ES-I3 (cell line): ENCODE measurements around the gene EFCAB14.
"Not testable (repeated sequence)": the region's sequence is repeated elsewhere in the genome, so short reads cannot be mapped to it uniquely, and the experiment has no call there.

Experiments
- H3K36me3 ChIP-seq: 2 replicates; pipeline ENCODE4 v1.6.1; 2013; ENCODE audit warnings: mild to moderate bottlenecking, low read length, control low read depth, moderate library complexity; ENCODE audit not compliant: insufficient read depth
- H3K4me1 ChIP-seq: 2 replicates; pipeline ENCODE4 v1.6.1; 2013; ENCODE audit warnings: mild to moderate bottlenecking, control low read depth, low read length; ENCODE audit not compliant: insufficient read depth
- H3K9ac ChIP-seq: 2 replicates; pipeline ENCODE4 v1.6.1; 2013; ENCODE audit warnings: low read depth, mild to moderate bottlenecking, low read length, moderate library complexity
- H3K9me3 ChIP-seq: 2 replicates; pipeline ENCODE4 v1.6.1; 2013; ENCODE audit warnings: mild to moderate bottlenecking, low read length, moderate library complexity; ENCODE audit not compliant: control insufficient read depth, insufficient read depth

Gene EFCAB14

DNA sequence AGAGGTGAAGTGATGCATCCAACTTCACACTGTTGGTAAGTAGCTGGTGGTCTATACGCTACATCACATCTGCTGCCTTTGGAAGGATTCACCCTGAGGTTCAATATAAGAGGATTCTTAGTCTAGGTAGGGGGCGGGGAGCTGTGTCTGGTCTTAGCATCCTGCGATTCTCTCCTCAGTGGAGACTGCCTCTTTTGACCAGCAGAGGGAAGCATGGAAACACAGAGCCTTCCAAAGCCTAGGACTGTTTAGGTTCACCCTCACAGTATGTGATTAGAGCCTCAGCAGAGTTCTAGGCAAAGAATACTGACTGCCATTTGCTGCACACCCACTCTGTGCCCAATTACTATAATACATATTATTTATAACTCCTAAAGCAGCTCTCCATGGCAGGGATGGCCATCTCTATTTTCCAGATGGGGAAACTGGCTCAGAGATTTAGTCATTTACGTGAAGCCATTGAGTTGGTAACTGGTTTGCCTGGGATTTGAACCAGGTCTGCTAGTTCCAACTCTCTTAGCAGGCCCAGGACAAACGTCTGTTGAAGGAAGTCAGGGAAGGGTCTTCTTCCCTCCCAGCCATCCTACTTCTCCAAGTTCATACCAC, 28.9 kb upstream of the EFCAB14 start:
- H3K36me3 ChIP-seq = no peaks in the 10 kb centered on the region
- H3K9me3 ChIP-seq = no peaks in the 10 kb centered on the region

DNA sequence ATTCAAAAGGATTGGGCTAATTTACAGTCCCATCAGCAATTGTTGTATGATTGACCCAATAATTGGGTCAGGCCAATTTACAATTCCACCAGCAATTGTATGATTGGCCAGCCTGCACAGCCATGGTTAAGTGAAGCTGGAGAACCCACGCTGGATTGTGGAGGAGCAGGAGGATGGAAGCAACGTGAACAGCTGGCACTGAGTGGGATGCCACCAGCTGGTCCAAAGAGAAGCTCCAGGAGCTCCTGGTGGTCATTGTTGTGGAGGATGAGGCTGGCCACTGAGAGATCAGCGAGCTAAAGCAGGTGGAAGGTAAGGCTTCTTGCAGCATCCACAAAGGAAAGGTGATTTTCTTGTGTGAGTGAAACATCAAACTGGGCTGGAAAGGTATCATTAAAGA, 23.2 kb upstream of the EFCAB14 start:
- no peaks in the 10 kb centered on the region for H3K36me3 ChIP-seq
- H3K9ac ChIP-seq = no peak overlapping the region
- no peaks in the 10 kb centered on the region for H3K4me1 ChIP-seq
- H3K9me3 ChIP-seq = no peaks in the 10 kb centered on the region

More for the DNA sequence above, 28.9 kb upstream of the EFCAB14 start:
- Histone ChIP-seq H3K4me1 (no peaks in the 10 kb centered on the region), H3K9ac (no peak overlapping the region)

DNA sequence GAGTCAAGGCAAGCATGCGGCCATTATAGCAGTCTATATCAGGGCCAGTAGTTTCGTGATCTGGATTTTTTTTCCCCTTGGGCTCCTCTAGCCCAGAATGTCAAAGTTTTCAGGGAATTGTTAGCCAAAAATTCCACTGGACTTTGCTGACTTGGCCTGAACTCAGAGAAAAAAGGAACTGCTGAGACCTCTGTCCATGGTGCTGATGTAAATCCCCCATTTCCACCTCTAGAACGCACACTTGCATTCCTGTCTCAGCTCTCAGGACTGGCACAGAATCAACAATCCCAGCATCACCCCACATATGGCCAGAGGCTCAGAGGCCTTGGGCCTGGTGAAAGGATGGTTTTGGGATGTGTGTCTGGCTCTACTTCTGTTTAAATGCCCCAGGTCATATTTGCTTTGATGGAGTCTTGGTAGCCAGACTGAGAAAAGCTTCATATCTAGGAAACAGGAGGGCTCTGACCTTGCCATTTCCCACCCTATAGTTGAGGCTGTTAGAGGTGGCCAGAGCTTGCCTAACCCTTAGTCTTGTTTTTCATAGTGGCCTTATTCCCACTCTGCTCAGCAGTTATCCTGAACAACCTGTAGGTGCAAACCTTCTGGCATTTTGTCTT, 16.9 kb upstream of the EFCAB14 start:
- no peaks in the 10 kb centered on the region for H3K4me1 ChIP-seq
- H3K36me3 ChIP-seq = no peaks in the 10 kb centered on the region
- no peak overlapping the region for H3K9ac ChIP-seq
- H3K9me3 ChIP-seq = no peaks in the 10 kb centered on the region

DNA sequence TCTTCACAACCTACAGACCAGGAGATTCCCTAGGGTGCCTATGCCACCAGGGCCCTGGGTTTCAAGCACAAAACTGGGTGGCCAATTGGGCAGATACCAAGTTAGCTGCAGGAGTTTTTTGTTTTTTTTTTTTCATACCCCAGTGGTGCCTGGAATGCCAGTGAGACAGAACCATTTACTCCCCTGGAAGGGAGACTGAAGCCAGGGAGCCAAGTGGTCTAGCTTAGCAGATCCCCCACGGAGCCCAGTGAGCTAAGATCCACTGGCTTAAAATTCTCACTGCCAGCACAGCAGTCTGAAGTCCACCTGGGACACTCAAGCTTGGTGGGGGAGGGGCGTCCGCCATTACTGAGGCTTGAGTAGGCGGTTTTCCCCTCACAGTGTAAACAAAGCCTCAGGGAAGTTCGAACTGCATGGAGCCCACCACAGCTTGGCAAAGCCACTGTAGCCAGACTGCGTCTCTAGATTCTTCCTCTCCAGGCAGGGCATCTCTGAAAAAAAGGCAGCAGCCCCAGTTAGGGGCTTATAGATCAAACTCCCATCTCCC, 9.5 kb upstream of the EFCAB14 start:
- H3K9me3 ChIP-seq = not testable (repeated sequence)

DNA sequence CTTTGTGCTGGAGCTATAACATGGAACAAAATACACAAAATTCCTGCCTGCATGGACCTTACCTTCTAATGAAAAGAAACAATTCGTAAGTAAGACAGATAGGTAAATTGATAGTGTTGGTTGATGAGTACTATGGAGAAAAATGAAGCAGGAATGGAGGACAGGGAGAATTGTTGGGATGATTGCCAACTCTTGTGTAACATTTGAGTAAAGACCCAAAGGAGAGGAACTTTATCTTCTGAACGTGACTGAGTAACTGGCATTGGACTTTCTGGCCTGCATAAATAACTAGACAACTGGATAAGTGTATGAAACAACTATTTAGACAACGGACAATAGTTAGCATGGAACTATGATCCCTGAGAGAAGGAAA, 6.8 kb upstream of the EFCAB14 start:
- peaks cover 5% of the 10 kb centered on the region; the same call in 1 of the 2 replicates for H3K4me1 ChIP-seq
- 0 out of 2 replicates have a peak, but pooled peaks cover 3% of the 10 kb centered on the region for H3K9me3 ChIP-seq
- H3K36me3 ChIP-seq = no peaks in the 10 kb centered on the region
- H3K9ac ChIP-seq = no peak overlapping the region

More for the DNA sequence above, 9.5 kb upstream of the EFCAB14 start:
- not testable (repeated sequence) for H3K4me1 ChIP-seq, H3K36me3 ChIP-seq, H3K9ac ChIP-seq

DNA sequence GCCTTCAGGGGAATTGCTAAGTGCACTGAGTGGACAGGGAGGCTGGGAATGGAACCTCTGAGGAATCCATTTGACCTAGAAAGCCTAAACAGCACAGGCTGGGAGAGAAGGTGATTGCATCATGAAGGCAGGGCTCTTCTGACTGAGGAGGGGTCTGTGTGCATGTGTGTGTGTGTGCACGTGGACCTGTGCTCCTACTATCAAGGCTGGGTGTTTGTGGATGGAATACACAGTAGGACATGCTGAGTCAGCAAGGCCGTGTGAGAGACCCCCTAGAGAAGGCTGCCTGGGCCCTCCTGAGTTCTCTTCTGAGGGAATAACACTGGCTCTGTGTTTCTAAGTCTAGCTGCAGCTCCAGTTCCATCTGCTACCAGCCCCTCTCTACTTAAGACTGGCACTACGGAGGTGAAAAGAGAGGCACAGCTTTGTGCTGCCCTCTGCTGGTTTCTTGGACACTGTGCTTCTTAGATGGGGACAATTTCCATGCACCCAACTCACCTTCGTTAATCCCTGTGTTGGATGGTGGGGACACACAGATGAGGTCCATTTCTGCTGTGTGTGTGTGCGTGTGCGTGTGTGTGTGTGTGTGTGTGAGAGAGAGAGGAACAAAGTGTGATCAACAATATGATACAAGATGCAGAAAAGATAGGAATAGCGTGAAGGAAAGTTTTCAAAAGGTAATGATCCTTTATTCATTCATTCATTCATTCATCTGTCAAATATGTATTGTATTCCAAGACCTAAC, 6.2 kb upstream of the EFCAB14 start:
- Histone ChIP-seq H3K9me3 (0 out of 2 replicates have a peak, but pooled peaks cover 3% of the 10 kb centered on the region), H3K9ac (no peak overlapping the region), H3K36me3 (no peaks in the 10 kb centered on the region), H3K4me1 (peaks cover 5% of the 10 kb centered on the region; the same call in 1 of the 2 replicates)

DNA sequence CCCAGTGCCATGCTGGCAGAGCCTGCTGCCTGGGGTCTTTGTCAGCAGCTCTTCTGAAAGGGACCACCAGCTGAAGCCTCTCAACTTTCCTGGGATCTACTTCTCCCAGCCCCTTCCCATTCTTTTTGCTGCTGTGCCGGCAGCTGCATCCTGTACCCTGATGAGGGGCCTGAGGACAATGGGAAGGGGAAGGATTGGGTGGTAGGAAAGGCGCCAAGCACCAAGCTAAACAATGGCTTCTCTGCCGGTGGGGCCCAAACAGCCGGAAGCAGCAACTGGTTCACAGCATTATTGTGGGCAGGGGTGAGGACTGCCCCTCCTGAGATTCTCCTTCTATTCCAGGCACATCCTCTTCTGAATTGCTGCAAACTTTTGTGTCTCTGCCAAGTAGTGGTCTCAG, 5.0 kb upstream of the EFCAB14 start:
- Histone ChIP-seq H3K9ac (no peak overlapping the region), H3K9me3 (0 out of 2 replicates have a peak, but pooled peaks cover 3% of the 10 kb centered on the region), H3K4me1 (peaks cover 10% of the 10 kb centered on the region; the same call in 1 of the 2 replicates), H3K36me3 (no peaks in the 10 kb centered on the region)

DNA sequence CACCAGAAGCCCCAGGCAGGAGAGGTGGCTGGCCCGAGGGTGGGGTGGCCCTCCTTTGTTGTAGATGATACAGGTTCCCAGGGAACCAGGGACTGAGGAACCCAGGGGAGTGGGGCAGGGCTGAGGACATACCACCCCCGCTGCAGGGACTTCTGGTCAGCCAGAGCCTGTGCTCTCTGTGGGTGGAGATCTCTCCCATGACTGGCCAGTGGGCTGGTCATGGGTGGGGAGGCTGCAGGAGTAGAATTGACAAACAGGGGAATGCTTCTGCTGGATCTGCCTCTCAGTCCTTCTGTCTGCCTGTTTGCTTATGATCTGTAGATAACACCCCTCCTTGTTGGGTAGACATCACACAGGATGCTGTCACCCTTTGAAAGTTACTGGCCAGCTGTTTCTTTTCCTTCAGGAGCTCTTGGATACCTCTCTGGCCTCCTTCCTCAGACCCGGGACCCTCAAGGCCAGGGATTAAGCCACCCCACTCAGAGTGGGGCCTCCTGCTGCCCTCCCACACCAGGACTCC, 2.8 kb upstream of the EFCAB14 start:
- no peak overlapping the region for H3K9ac ChIP-seq
- H3K4me1 ChIP-seq = peaks cover 17% of the 10 kb centered on the region
- 0 out of 2 replicates have a peak, but pooled peaks cover 3% of the 10 kb centered on the region for H3K9me3 ChIP-seq
- H3K36me3 ChIP-seq = 0 out of 2 replicates have a peak, but pooled peaks cover 3% of the 10 kb centered on the region

DNA sequence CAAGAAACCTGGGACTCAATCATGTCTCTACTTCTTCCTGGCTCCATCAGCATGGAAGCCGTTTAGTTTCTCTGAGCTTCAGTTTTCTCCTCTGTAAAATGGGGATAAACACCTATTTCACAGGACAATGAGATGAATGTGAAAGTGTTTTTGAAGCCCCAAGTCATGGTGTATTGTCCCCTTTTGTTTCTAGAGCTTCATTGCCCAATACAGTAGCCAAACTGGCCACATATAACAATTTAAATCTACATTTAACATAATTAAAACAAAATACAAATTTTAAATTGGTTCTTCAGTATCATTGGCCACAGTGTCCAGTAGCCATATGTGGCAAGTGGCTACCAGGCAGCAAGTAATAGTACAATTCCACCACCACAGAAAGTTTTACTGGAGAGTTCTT, 2.3 kb upstream of the EFCAB14 start:
- H3K9ac ChIP-seq = no peak overlapping the region
- H3K4me1 ChIP-seq = peaks cover 17% of the 10 kb centered on the region
- peaks cover 6% of the 10 kb centered on the region; the same call in 1 of the 2 replicates for H3K36me3 ChIP-seq
- no peaks in the 10 kb centered on the region for H3K9me3 ChIP-seq

DNA sequence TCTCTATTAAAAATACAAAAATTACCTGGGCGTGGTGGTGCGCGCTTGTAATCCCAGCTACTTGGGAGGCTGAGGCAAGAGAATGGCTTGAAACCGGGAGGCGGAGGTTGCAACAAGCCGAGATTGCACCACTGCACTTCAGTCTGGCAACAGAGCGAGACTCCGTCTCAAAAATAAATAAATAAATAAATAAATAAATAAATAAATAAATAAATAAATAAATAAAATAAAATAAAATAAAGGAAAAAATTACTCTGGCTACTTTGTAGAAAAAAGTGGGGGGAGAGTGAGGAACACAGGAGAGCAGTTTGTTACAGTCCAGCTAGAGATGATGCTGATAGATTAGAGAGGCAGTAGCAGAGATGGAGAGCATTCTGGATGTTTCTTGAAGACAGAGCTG, 1.4 kb upstream of the EFCAB14 start:
- H3K4me1 ChIP-seq = peaks cover 17% of the 10 kb centered on the region
- H3K9me3 ChIP-seq = not testable (repeated sequence)

DNA sequence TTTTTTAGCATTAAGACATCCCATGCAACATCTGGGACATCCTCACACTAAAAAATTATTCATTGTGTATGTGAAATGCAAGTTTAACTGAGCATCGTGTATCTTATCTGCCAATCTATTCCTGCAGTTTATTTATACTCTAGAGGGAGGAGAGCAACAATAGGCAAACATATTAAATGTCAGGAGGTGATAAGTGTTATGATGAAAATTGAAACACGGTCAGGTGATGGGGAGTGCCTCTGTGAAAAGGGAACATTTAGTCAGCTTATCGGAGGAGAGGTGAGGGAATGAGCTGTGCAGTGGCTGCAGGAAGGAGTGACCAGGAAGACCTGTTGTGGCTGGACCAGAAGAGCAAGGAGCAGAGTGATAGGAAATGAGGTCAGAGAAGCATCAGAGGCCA, 775 bp upstream of the EFCAB14 start:
- Histone ChIP-seq H3K9ac (peak overlapping the region; percentile 41; the same call in 1 of the 2 replicates), H3K4me1 (peaks cover 13% of the 10 kb centered on the region)

More for the DNA sequence above, 1.4 kb upstream of the EFCAB14 start:
- not testable (repeated sequence) for H3K36me3 ChIP-seq, H3K9ac ChIP-seq

DNA sequence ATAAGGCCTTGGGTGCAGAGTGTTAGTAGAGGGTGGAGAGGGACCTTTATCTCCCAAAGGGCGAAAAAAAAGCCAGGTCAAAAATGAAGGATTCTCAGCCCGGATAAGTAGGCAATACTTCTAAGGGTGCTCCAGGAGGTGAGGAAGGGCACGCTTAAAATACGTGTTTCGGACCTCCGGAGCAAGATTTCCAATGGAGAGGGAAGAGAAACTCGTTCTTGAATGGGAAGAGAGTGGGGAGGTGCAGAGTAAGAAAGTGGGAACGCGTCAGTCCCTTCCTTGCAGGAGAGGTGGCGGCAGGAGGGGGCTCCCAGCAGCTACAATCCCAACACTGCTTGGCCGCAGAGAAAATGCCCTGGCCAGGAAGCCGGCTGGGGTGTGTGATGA, 581 bp downstream of the EFCAB14 start:
- peaks cover 10% of the 10 kb centered on the region; the same call in 1 of the 2 replicates for H3K36me3 ChIP-seq
- no peaks in the 10 kb centered on the region for H3K9me3 ChIP-seq
- peaks cover 12% of the 10 kb centered on the region; the same call in 1 of the 2 replicates for H3K4me1 ChIP-seq
- H3K9ac ChIP-seq = peak overlapping the region; percentile 65

More for the DNA sequence above, 775 bp upstream of the EFCAB14 start:
- H3K9me3 ChIP-seq = no peaks in the 10 kb centered on the region
- peaks cover 6% of the 10 kb centered on the region; the same call in 1 of the 2 replicates for H3K36me3 ChIP-seq

DNA sequence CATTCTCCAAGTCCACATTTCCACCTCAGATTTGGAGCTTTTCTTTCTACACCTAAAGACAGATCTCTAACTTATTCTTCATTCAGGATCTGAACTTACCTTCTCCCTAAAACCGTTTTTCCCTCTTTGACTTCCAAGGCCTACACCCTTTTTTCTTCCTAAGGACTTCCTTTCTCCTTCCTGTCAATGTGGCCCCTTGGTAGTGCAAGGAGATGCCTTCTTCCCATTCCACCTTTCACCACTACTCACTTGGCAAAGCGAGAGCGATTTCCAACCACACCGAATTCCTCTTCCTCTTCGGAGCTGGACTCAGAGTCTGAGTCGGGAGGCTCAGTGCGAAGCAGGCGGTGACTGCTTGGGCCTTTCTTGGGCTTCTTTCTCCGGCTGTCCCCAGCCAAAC, 1.3 kb downstream of the EFCAB14 start:
- Histone ChIP-seq H3K4me1 (peaks cover 12% of the 10 kb centered on the region; the same call in 1 of the 2 replicates), H3K9ac (peak overlapping the region; percentile 65), H3K9me3 (no peaks in the 10 kb centered on the region), H3K36me3 (peaks cover 10% of the 10 kb centered on the region)

DNA sequence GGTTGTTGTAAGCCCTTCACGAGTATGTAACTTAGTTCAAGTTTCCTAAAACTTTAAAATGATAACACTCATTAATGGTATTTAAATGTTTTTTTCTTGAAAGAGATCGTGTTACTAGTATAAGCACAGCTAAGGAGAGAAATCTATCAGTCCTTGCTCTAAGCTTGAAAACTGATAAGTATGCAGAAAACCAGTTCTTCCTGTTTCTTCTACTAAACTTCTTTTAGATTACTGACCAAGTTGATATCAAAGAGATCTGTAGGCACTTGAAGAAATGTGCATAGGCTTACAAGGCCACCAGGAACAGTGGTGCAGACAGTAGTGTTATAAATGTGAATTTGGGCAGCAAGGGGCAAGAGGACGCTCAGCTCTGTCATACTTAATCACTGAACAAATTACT, 3.9 kb downstream of the EFCAB14 start:
- Histone ChIP-seq H3K36me3 (peaks cover 10% of the 10 kb centered on the region), H3K4me1 (peaks cover 12% of the 10 kb centered on the region; the same call in 1 of the 2 replicates), H3K9me3 (no peaks in the 10 kb centered on the region), H3K9ac (no peak overlapping the region)
